Ureter (tissue), 1 donor: Measurements from ENCODE around the gene CLASP1. TPM values are rescaled to one million over a fixed set of nuclear protein-coding genes. Genes with fewer than 3 reads are reported as not detected.
"Not testable (repeated sequence)": the region's sequence is repeated elsewhere in the genome, so short reads cannot be mapped to it uniquely, and the experiment has no call there.

Experiments used
- DNase-seq: peaks from one replicate; pipeline ENCODE4 v3.0.0-alpha.2; 2020; ENCODE audit warnings: low spot score
- total RNA-seq: library from RNA; stranded (reverse); gene quantifications from one replicate; pipeline ENCODE4 v1.2.4, GENCODE V29; 2023
- donor health status: DM: yes; HTN: yes; CAD: no.

Gene CLASP1
- total RNA-seq, 1 donor from 2014 or later, result 74.8 TPM

GRCh38 chr2:121617042-121617599, 32.1 kb downstream of the CLASP1 start:
- DNase-seq, result no peak

GRCh38 chr2:121613774-121614173, 35.5 kb downstream of the CLASP1 start:
- DNase-seq, result no peak

GRCh38 chr2:121613152-121613551, 36.1 kb downstream of the CLASP1 start:
- DNase-seq, result no peak

- DNase-seq, result no peak
These were observed 37.2 kb downstream of the CLASP1 start for GRCh38 chr2:121611730-121612705.

- DNase-seq, result not testable (repeated sequence)
These were observed 38.1 kb downstream of the CLASP1 start for GRCh38 chr2:121611048-121611649.

- DNase-seq, result not testable (repeated sequence)
These were observed 38.8 kb downstream of the CLASP1 start for GRCh38 chr2:121610487-121610874.

GRCh38 chr2:121608967-121609366, 40.3 kb downstream of the CLASP1 start:
- DNase-seq, result no peak

- no peak for DNase-seq
These were observed 40.9 kb downstream of the CLASP1 start for GRCh38 chr2:121608367-121608766.

GRCh38 chr2:121605820-121606733, 43.2 kb downstream of the CLASP1 start:
- no peak for DNase-seq

GRCh38 chr2:121603185-121603584, 46.1 kb downstream of the CLASP1 start:
- DNase-seq, result no peak

GRCh38 chr2:121599963-121600651, 49.2 kb downstream of the CLASP1 start:
- no peak for DNase-seq

GRCh38 chr2:121598087-121598486, 51.2 kb downstream of the CLASP1 start:
- DNase-seq, result no peak

- no peak for DNase-seq
These were observed 52.8 kb downstream of the CLASP1 start for GRCh38 chr2:121596221-121597080.

- no peak for DNase-seq
These were observed 54.0 kb downstream of the CLASP1 start for GRCh38 chr2:121595012-121595891.

GRCh38 chr2:121591199-121591598, 58.1 kb downstream of the CLASP1 start:
- no peak for DNase-seq

GRCh38 chr2:121588357-121588756, 60.9 kb downstream of the CLASP1 start:
- DNase-seq, result no peak

GRCh38 chr2:121587131-121587530, 62.1 kb downstream of the CLASP1 start:
- DNase-seq, result no peak

- DNase-seq, result no peak
These were observed 64.5 kb downstream of the CLASP1 start for GRCh38 chr2:121584741-121585140.

GRCh38 chr2:121583555-121583954, 65.7 kb downstream of the CLASP1 start:
- no peak for DNase-seq
